Skeletal muscle satellite cell (primary cell): Measurements from ENCODE around the gene ORC3.
A peak's percentile ranks its signal among the peaks of the same experiment; 100 is the strongest.
"Not testable (repeated sequence)": the region's sequence is repeated elsewhere in the genome, so short reads cannot be mapped to it uniquely, and the experiment has no call there.

Experiments
- H3K27me3 ChIP-seq: 2 replicates; pipeline ENCODE4 v1.7.0; 2013; ENCODE audit warnings: low read length; ENCODE audit not compliant: control insufficient read depth, insufficient read depth
- H3K36me3 ChIP-seq: 2 replicates; pipeline ENCODE4 v1.7.0; 2013; ENCODE audit warnings: mild to moderate bottlenecking, control low read depth, low read length; ENCODE audit not compliant: insufficient read depth
- H3K4me1 ChIP-seq: 2 replicates; pipeline ENCODE4 v1.7.0; 2013; ENCODE audit warnings: low read length; ENCODE audit not compliant: control insufficient read depth, insufficient read depth
- H3K4me2 ChIP-seq: 2 replicates; pipeline ENCODE4 v1.7.0; 2013; ENCODE audit warnings: mild to moderate bottlenecking, low read length
- H3K4me3 ChIP-seq: 2 replicates; pipeline ENCODE4 v1.7.0; 2013; ENCODE audit warnings: low read length
- H3K9ac ChIP-seq: 2 replicates; pipeline ENCODE4 v1.7.0; 2013; ENCODE audit warnings: mild to moderate bottlenecking, low read depth, low read length, moderate library complexity
- H3K9me3 ChIP-seq: replicated peaks from 2 replicates; pipeline ENCODE4 v1.7.0; 2013; ENCODE audit warnings: mild to moderate bottlenecking, control low read depth, low read length

The ORC3 gene

GRCh38 chr6:87682310-87682709, 92.4 kb downstream of the ORC3 start:
- Histone ChIP-seq H3K4me3 (no peak overlapping the region), H3K9ac (no peak overlapping the region), H3K9me3 (no peaks in the 10 kb centered on the region), H3K4me1 (peaks cover 19% of the 10 kb centered on the region), H3K27me3 (no peaks in the 10 kb centered on the region), H3K36me3 (peaks cover 27% of the 10 kb centered on the region), H3K4me2 (peak overlapping the region; percentile 26)

- H3K9ac ChIP-seq = no peak overlapping the region
- H3K36me3 ChIP-seq = peaks cover 15% of the 10 kb centered on the region
- H3K4me2 ChIP-seq = no peak overlapping the region
- H3K27me3 ChIP-seq = no peaks in the 10 kb centered on the region
- no peak overlapping the region for H3K4me3 ChIP-seq
- H3K9me3 ChIP-seq = no peaks in the 10 kb centered on the region
- H3K4me1 ChIP-seq = peaks cover 19% of the 10 kb centered on the region
Observed at GRCh38 chr6:87683890-87684289, 94.0 kb downstream of the ORC3 start.

GRCh38 chr6:87684895-87685654, 95.1 kb downstream of the ORC3 start:
- Histone ChIP-seq H3K9ac (no peak overlapping the region), H3K27me3 (no peaks in the 10 kb centered on the region), H3K4me3 (no peak overlapping the region), H3K9me3 (no peaks in the 10 kb centered on the region), H3K4me1 (peaks cover 19% of the 10 kb centered on the region), H3K4me2 (no peak overlapping the region), H3K36me3 (peaks cover 10% of the 10 kb centered on the region)

GRCh38 chr6:87686636-87687205, 96.8 kb downstream of the ORC3 start:
- not testable (repeated sequence) for H3K27me3 ChIP-seq, H3K4me3 ChIP-seq, H3K4me2 ChIP-seq, H3K9me3 ChIP-seq, H3K9ac ChIP-seq, H3K36me3 ChIP-seq
- H3K4me1 ChIP-seq = peaks cover 14% of the 10 kb centered on the region

GRCh38 chr6:87687296-87687695, 97.4 kb downstream of the ORC3 start:
- no peaks in the 10 kb centered on the region for H3K9me3 ChIP-seq
- no peak overlapping the region for H3K4me2 ChIP-seq
- H3K9ac ChIP-seq = no peak overlapping the region
- no peaks in the 10 kb centered on the region for H3K27me3 ChIP-seq
- H3K4me3 ChIP-seq = no peak overlapping the region
- no peaks in the 10 kb centered on the region for H3K36me3 ChIP-seq
- peaks cover 13% of the 10 kb centered on the region for H3K4me1 ChIP-seq

- H3K27me3 ChIP-seq, H3K36me3 ChIP-seq, H3K4me2 ChIP-seq, H3K9me3 ChIP-seq, H3K4me3 ChIP-seq, H3K9ac ChIP-seq, H3K4me1 ChIP-seq: not testable (repeated sequence)
Observed at GRCh38 chr6:87687893-87688292, 98.0 kb downstream of the ORC3 start.

GRCh38 chr6:87690441-87690840, 100.5 kb downstream of the ORC3 start:
- no peak overlapping the region for H3K9ac ChIP-seq
- H3K4me3 ChIP-seq = no peak overlapping the region
- H3K9me3 ChIP-seq = no peaks in the 10 kb centered on the region

GRCh38 chr6:87692086-87692485, 102.2 kb downstream of the ORC3 start:
- Histone ChIP-seq H3K36me3 (no peaks in the 10 kb centered on the region), H3K9ac (no peak overlapping the region), H3K9me3 (no peaks in the 10 kb centered on the region), H3K27me3 (no peaks in the 10 kb centered on the region), H3K4me2 (no peak overlapping the region), H3K4me1 (peaks cover 26% of the 10 kb centered on the region), H3K4me3 (no peak overlapping the region)

More at GRCh38 chr6:87690441-87690840, 100.5 kb downstream of the ORC3 start:
- H3K4me2 ChIP-seq = no peak overlapping the region
- H3K27me3 ChIP-seq = no peaks in the 10 kb centered on the region
- H3K4me1 ChIP-seq = peaks cover 19% of the 10 kb centered on the region
- H3K36me3 ChIP-seq = no peaks in the 10 kb centered on the region

GRCh38 chr6:87696817-87697216, 106.9 kb downstream of the ORC3 start:
- not testable (repeated sequence) for H3K36me3 ChIP-seq, H3K9ac ChIP-seq, H3K9me3 ChIP-seq, H3K27me3 ChIP-seq, H3K4me3 ChIP-seq
- Histone ChIP-seq H3K4me1 (peaks cover 39% of the 10 kb centered on the region), H3K4me2 (peak overlapping the region; percentile 92)

- no peaks in the 10 kb centered on the region for H3K27me3 ChIP-seq
- peak overlapping the region; percentile 96 for H3K9ac ChIP-seq
- no peaks in the 10 kb centered on the region for H3K9me3 ChIP-seq
- peak overlapping the region; percentile 92 for H3K4me2 ChIP-seq
- H3K36me3 ChIP-seq = peaks cover 2% of the 10 kb centered on the region
- H3K4me3 ChIP-seq = peak overlapping the region; percentile 83
- peaks cover 35% of the 10 kb centered on the region for H3K4me1 ChIP-seq
Observed at GRCh38 chr6:87697581-87698546, 107.9 kb downstream of the ORC3 start.

GRCh38 chr6:87698547-87699006, 108.6 kb downstream of the ORC3 start:
- Histone ChIP-seq H3K4me1 (peaks cover 38% of the 10 kb centered on the region), H3K4me3 (peak overlapping the region; percentile 83)

More at GRCh38 chr6:87698547-87699006, 108.6 kb downstream of the ORC3 start:
- H3K9me3 ChIP-seq = no peaks in the 10 kb centered on the region
- no peaks in the 10 kb centered on the region for H3K27me3 ChIP-seq
- H3K36me3 ChIP-seq = peaks cover 2% of the 10 kb centered on the region
- peak overlapping the region; percentile 96 for H3K9ac ChIP-seq
- peak overlapping the region; percentile 92 for H3K4me2 ChIP-seq
